Ishikawa (cell line): ENCODE measurements around the gene PGC.

Experiments used
- CEBPB ChIP-seq: IDR thresholded peaks from 2 replicates; pipeline ENCODE4 v1.6.1; 2012
- CREB1 ChIP-seq: IDR thresholded peaks from 2 replicates; pipeline ENCODE4 v1.6.1; 2012; ENCODE audit warnings: low read depth
- EGR1 ChIP-seq: IDR thresholded peaks from 2 replicates; pipeline ENCODE4 v1.6.1; 2012
- EP300 ChIP-seq: IDR thresholded peaks from 2 replicates; pipeline ENCODE4 v1.6.1; 2012; ENCODE audit warnings: borderline replicate concordance
- FOXM1 ChIP-seq: IDR thresholded peaks from 2 replicates; pipeline ENCODE4 v1.6.1; 2012; ENCODE audit warnings: low read depth, borderline replicate concordance
- NFIC ChIP-seq: IDR thresholded peaks from 2 replicates; pipeline ENCODE4 v1.6.1; 2012
- RAD21 ChIP-seq: IDR thresholded peaks from 2 replicates; pipeline ENCODE4 v1.6.1; 2012; ENCODE audit warnings: low read depth
- REST ChIP-seq: IDR thresholded peaks from 2 replicates; pipeline ENCODE4 v1.6.1; 2012; ENCODE audit warnings: low read depth, mild to moderate bottlenecking
- TAF1 ChIP-seq: IDR thresholded peaks from 2 replicates; pipeline ENCODE4 v1.6.1; 2012; ENCODE audit warnings: low read depth, mild to moderate bottlenecking
- TCF12 ChIP-seq: IDR thresholded peaks from 2 replicates; pipeline ENCODE4 v1.6.1; 2012; ENCODE audit warnings: low read depth
- TEAD4 ChIP-seq: IDR thresholded peaks from 2 replicates; pipeline ENCODE4 v1.6.1; 2012
- YY1 ChIP-seq: IDR thresholded peaks from 2 replicates; pipeline ENCODE4 v1.6.1; 2012; ENCODE audit warnings: low read depth
- ZBTB7A ChIP-seq: IDR thresholded peaks from 2 replicates; pipeline ENCODE4 v1.6.1; 2012; ENCODE audit warnings: low read depth
- TF ChIP-seq, protein P1 (sequence below): IDR thresholded peaks from 2 replicates; pipeline ENCODE4 v1.6.1; 2012
- TF ChIP-seq, protein P2 (sequence below): IDR thresholded peaks from 2 replicates; pipeline ENCODE4 v1.6.1; 2012

Gene PGC

GRCh38 chr6:41784581-41785171 is 37.5 kb upstream of the PGC start:
- TF ChIP-seq EP300: no peak
- no peak for TF ChIP-seq REST
- TF ChIP-seq RAD21: no peak
- TF ChIP-seq, protein P1, sequence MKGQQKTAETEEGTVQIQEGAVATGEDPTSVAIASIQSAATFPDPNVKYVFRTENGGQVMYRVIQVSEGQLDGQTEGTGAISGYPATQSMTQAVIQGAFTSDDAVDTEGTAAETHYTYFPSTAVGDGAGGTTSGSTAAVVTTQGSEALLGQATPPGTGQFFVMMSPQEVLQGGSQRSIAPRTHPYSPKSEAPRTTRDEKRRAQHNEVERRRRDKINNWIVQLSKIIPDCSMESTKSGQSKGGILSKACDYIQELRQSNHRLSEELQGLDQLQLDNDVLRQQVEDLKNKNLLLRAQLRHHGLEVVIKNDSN: no peak
- no peak for TF ChIP-seq YY1
- no peak for TF ChIP-seq TAF1
- no peak for TF ChIP-seq TCF12
- TF ChIP-seq EGR1: no peak
- TF ChIP-seq, protein P2, sequence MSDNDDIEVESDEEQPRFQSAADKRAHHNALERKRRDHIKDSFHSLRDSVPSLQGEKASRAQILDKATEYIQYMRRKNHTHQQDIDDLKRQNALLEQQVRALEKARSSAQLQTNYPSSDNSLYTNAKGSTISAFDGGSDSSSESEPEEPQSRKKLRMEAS: no peak
- no peak for TF ChIP-seq NFIC
- TF ChIP-seq ZBTB7A: no peak
- no peak for TF ChIP-seq FOXM1
- no peak for TF ChIP-seq CREB1

DNA sequence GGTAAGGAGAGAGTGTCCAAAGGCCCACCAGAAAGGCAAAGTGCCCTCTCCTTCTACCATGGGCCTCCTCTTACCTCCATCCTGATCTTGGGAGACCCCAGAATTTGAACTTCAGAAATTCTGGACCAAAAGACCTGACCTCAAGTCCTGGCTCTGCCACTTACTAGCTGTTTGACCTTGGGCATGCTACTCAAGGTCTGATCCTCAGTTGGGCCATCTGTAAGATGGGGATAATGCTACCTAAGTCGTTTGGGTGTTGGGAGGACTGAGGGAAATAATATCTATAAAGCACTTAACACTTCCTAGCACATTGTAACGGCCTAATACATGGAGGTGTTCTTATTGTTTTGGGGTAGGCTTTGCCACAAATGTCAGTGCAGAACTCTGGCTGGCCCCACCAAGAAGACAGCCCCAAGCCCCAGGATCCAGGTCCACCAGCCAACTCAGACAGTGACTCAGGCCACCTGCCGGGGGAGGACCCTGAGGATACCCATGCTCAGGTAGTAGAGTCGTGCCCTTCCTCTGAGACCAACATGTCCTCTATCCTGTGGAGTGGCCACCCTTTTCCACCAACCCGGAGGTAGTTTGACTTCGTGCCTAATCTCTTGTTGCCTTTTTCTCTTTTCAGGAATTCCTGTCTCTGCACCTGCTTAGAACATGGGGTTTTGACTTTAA is 36.0 kb upstream of the PGC start:
- TF ChIP-seq REST: no peak
- no peak for TF ChIP-seq EP300
- TF ChIP-seq EGR1: no peak
- TF ChIP-seq CEBPB: no peak
- TF ChIP-seq RAD21: no peak
- TF ChIP-seq TAF1: no peak
- TF ChIP-seq, protein P1: no peak
- TF ChIP-seq TCF12: no peak
- TF ChIP-seq NFIC: no peak
- TF ChIP-seq ZBTB7A: no peak
- no peak for TF ChIP-seq TEAD4
- TF ChIP-seq, protein P2: no peak
- no peak for TF ChIP-seq CREB1
- no peak for TF ChIP-seq FOXM1
- no peak for TF ChIP-seq YY1

DNA sequence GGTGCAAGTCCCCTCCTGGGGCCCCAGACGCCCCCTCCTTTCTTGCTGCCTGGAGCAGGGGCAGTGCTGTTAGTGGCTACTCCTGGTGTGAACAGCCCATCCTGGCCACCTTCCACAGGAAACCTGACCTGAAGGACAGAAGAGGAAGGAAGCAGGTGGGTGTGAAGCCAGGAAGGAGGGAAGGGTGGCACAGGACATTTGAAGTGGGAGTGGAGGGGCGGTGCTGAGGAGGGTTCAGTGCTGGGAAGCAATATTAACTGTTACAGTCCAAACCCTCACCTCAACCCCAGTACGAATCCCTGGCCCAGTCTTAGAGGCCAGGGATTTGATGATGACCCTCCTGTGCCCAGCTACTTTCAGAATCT is 34.2 kb upstream of the PGC start:
- TF ChIP-seq RAD21 (no peak), TEAD4 (no peak)
- TF ChIP-seq, protein P2: peak; percentile 53

DNA sequence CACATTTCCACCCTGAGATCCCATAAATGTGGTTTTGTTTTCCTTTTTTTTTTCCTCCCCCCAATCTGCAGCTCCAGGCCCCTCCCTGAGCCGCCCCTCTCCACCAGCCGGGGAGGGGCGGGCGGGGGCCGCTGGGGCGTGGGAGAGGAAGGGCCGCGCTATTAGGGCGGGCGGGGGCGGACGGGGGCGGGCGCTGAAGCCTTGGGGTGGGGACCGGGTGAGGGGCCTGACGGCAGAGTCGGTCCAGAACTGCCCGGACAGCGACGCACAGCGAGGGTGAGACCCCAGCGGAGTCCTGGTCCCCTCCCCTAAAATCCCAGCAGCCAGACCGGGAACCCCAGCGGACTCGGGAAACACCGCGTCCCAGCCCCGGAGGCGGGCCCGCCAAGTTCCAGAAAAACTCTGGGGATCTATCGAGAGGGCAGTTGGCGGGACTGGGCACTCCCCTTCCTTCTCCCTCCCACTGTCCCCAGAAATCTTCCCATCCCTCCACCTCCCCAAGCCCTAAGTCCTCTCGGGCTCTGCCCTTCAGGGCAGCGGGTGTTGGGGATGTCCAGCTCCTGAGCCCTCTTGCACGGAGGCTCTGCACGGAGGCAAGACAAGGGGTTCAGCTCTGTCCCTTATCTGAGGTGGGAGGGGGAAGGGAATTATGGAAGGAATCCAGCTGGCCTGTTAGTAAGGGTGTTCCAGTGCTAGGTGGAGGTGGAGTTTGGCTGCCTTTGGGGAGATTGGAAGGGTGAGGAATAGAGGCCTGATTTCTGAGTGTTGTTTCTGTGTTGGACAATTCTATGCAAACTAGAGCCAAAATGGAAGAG is 33.6 kb upstream of the PGC start, which contains the start of gene PRICKLE4:
PRICKLE4 (plus strand) TSS at position 232 of the 815 bp plus-strand sequence. CDS start 2,692 bp downstream, outside the sequence.
- TF ChIP-seq NFIC (peak; percentile 42; the same call in 1 of the 2 replicates), EGR1 (0 out of 2 replicates have a peak, but pooled peaks have one; percentile 14), TCF12 (no peak), ZBTB7A (peak; percentile 53; the same call in 1 of the 2 replicates)
